HG03565 (cell line): ENCODE measurements around the gene CD247.
"Not testable (repeated sequence)": the region's sequence is repeated elsewhere in the genome, so short reads cannot be mapped to it uniquely, and the experiment has no call there.

Source experiments
- ATAC-seq: cut with Tn5 transposase; IDR thresholded peaks from one replicate; pipeline ENCODE4 v1.9.1; 2021; ENCODE audit warnings: mild to moderate bottlenecking, moderate library complexity; ENCODE audit not compliant: unreplicated experiment

CD247 gene

DNA sequence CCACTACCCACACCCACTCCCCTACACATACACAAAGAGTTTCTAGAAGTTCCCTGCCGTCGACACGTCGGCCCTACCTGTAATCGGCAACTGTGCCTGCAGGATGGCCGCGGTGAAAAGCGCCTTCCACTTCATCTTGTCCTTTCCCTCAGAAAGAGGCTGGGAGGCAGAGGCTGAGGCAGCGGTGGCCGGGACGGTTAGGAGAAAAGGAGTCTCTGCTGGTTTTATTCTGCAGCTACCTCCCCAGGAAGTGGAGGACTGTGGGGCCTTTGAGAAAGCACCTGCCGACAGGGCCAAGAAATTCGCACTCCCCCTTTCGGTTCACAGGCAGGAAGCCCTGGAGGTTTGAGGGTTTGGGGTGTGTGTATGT is at the start of gene CD247:
Gene CD247, minus strand, starts transcription at position 199 of the 370 bp plus-strand sequence. Its CDS starts 64 bp downstream, at position 135.
- no peak for ATAC-seq

DNA sequence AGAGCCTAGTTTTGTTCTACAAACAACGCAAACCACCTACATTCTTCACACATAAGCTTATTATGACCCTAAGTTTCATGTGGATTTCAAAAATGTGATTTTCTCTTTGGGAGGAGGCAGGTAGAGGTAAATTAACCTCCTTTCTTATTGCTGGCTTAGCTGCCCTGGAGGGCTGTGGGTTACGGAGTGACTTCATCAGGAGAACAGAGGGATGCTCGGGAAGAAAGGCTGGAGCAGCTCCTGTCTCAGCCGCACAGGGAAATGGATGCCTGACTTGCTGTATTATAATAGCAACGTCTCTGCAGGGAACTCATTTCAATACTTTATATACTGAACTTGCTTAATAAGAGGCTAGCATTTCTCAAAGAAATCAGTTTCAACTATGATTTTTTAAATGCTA is 49.3 kb upstream of the CD247 start:
- ATAC-seq = no peak

DNA sequence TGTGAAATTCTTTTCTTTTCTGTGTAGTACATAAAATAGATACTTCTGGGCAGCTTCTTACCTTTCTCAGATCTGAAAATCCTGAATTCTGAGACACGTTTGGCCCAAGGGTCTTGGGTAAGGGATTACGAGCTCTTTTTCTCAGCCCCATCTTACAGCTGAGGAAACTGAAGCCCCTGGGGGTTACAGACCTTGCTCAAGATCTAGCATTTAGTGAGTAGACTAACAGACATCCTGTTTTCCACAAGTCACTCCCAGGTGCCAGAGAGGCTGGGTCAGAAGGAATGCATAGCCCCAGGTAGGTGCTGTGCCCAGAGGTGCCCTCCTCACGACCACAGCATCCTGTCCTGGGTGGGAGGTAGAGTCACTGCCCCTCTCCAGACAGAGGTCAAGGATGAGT is 48.4 kb upstream of the CD247 start:
- no peak for ATAC-seq

DNA sequence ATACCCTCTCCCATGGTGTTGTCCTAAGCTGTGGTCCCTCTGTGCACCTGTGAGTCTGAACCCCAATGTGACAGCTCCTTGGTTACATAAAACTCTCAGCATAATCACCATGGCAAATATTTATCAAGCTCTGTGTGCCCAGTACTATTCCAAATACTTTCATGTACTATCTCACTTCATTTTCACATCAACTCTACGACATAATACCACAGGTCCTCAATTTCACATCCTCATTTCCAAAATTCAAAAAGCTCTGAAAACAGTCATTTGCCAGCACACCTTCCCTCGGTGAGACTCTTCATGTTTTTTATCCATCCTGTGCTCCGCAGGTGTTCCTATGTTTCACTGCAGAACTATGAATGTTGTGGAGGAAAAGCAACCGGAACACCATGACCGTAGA is 47.6 kb upstream of the CD247 start:
- no peak for ATAC-seq

DNA sequence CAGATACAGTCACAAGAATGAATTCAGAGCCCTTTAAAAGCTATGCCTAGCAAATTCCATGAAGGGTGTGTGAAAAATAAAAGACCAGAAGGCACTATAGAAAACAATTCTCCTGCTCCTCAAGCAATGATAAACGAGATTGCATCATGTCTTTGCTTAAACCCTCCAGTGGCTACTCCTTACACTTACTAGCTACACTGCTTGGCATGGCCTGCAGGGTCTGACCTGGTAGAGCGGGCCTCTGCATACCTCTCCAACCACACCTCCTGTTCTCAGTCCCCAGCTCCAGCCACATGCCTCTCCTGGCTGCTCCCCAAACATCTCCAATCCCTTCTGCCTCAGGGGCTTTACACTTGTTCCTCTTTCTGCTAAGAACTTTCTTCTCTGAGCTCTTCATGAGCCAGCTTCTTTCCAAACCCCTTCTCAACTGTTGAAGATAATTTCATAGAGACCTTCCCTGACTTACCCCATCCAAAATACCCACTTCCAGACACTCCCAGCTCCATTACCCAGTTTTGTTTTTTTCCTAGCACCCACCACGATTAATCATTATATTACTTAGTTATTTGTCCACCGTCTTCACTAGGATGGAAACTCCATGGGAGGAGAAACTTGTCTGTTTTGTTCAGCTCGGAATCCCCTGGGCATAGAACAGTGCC is 46.4 kb upstream of the CD247 start:
- no peak for ATAC-seq

DNA sequence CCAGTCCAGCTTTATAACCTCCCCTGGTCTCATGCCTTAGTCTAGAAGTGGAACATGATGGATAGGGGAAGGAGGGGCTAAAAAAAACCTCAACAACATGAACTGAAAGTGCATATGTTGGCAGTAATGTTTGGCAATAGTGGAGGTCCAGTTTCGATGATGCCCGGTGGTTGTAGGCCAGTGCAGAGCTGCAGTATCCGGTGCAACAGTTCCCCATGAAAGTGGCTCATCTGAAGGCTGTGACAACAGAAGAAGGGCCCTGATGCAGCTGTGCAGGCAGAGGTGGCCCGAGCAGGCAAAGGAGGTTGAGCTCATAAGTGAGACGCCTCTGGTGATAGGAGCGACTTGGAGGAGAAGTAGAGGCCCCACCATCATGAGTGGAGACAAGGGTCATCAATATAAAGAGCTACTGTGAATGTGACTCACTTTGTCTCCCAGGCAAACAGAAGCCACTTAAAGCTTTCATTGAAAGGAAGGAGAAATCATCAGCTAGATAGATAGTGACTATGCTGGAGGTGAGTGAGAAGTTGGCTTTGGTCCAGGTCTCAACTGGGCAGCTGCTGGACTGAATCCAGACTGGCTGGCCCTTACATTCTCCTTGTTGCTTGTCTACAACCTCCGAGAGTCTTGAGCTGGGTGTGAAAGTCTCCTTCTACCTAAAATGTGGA is 45.4 kb upstream of the CD247 start:
- no peak for ATAC-seq

DNA sequence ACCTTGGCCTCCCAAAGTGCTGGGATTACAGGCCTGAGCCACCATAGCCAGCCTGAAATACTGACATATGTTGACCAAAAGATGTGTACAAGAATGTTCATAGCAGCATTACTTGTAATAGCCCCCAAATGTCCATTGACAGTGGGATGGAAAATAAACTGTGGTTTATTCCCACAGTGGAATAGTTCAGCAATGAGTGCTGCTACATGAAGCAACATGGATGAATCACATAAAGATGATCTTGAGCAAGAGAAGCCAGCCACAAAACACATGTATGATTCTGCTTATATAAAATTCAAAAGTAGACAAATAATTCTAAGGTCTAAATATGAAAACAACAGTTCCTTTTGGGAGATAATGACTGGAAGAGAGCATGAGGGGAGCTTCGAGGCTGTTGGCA is 44.4 kb upstream of the CD247 start:
- no peak for ATAC-seq

DNA sequence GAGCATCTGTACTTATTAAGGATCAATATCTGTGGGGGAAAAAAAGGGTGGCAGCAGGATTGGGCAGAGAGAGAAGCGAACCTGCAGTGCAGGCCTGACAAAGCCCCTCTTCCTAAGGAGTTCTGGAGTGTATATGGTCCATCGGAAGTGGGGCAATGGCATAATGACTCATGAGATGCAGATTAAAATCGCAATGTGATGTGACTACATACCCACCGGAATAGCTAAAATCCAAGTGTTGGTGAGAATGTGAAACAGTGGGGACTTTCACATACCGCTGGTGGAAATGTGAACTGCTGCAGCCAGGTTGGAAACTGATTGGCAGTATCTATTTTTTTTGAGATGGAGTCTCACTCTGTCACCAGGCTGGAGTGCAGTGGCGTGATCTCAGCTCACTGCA is 43.4 kb upstream of the CD247 start:
- no peak for ATAC-seq

DNA sequence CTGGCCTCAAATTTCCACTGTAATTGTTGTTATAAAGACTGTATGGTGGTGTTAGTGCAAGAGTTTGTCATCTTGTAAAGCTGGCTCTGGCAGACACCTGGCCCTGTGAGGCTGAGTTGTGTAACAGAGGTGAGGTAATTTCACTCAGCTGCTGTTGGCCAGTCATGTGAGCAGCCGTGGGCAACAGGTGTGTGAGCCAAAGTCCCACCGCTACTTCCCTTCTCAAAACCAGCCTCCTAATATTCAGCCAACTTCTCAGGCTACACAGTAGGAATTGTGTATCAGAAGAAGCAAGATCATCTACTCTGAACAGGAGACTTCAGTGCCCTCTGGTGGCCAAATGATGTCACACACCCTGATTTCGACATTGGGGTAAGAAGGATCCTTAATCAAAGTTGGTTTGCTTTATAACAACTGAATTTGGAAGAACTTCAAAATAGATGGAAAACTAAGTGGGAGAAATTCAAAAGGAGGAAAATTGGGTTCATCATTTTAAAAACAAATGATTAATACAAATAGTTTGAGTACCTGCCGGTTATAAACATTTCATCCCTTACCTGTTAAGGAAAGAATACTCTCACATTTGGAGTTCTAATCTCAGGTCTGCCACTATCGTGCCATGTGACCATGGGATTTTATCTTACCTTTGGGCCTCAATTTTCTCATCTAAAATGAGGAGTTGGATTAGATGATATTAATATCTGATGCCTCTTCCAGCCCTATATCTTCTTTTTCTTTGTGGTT is 37.8 kb upstream of the CD247 start:
- no peak for ATAC-seq

DNA sequence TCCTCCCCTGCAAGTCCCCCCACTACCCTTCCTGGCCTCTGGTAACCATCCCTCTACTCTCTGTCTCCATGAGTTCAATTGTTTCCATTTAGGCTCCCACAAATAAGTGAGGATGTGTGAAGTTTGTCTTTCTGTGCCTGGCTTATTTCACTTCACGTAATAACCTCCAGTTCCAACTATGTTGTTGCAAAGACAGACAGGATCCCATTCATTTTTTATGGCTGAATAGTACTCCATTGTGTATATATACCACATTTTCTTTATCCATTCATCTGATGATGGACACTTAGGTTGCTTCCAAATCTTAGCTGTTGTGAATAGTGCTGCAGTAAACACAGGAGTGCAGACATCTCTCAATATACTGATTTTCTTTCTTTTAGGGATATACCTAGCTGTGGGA is 36.7 kb upstream of the CD247 start:
- not testable (repeated sequence) for ATAC-seq

DNA sequence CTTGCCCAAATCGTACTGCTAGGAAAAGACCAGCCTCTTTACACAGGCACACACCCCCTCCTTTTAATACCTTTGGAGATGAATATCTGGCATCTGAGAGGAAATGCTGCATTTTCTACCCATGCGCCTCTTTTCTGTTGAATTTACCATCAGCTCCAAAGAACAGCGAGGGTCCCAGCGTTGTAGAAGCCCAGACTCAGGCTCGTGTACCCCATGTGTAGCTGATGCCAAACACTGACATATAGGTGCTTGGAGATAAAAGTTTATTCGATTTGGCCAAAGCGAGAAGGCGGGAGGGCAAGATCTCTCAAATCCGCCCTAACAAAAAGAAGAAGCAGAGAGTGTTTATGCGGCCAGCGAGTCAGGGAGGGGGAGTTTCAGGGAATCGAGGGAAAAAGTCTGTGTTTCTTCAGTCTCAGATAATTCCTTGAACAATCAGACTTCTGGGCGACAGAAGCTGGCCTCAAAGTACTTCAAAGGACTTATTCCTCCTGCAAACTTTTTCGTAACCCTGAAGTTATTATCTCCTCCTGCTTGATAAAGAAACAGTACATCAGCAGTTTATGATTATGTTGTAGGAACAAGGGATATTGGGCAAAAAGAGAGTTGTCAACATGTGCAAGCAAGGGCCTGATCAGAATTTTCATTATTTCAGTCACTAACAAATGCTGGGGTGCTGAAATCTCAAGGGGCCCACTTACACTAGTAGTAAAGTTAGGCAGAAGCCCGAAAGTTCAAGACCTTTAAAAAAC is 35.9 kb upstream of the CD247 start:
- no peak for ATAC-seq

DNA sequence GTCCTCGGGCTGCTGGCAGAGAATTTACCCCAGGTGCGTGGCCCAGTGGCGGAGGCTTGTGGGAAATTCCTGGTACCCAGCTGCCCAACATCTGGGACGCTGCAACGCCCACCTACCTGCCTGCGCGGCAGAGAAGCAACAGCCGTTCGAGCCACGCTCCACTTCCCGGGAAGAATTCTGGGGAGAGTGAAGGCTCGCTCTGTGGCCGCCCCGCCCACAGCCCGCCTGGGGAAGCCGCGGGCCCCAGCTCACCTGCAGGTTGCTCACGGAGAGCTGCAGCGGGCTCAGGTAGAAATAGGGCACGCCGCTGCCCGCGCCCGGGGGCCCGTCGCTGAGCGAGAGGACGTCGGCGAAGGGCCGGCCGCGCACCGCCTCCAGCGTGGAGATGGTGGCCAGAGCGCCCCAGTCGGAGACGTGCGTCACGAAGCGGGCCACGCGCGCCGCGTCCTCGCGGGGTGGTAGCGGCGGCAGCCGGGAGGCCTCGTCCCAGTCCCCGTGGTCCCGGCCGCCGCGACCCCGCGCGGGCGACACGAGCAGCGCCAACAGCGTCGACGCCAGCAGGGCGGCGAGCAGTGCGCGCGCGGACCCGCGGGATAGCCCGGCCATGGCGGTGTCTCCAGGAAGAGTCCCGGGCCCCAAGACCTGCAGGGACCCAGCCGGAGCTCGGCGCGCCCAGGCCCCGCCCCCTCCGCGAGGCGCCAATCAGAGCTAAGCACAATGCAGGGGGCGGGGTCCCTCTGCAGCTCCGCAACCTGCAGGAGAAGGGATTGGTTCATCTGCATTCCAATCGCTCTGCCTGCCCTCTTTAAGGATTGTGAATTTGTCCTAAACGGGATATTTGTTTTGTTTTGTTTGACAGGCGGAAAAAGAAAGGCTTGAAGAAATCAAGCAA is 35.1 kb upstream of the CD247 start, which contains the start of gene CREG1:
Gene CREG1, minus strand, starts transcription at position 627 of the 892 bp plus-strand sequence.
- peak; percentile 96 for ATAC-seq

DNA sequence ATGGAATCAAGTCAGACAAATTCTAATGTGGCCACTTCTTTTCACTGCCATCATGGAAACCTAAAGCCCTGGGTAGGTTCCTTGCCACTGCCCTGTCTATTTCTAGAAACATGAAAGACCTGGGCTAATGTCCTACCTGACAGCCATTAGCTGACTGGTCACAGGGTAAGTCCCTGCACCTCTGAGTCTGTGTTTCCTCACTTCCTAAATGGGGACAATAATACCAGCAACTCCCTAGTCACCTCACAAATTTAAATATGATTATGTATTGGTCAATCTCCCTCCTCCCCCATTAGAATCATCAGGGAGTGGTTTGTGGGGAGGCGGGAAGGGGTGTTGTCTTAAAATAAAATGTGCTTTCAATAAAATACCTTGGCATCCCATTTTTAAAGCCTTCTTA is 33.0 kb upstream of the CD247 start:
- no peak for ATAC-seq

DNA sequence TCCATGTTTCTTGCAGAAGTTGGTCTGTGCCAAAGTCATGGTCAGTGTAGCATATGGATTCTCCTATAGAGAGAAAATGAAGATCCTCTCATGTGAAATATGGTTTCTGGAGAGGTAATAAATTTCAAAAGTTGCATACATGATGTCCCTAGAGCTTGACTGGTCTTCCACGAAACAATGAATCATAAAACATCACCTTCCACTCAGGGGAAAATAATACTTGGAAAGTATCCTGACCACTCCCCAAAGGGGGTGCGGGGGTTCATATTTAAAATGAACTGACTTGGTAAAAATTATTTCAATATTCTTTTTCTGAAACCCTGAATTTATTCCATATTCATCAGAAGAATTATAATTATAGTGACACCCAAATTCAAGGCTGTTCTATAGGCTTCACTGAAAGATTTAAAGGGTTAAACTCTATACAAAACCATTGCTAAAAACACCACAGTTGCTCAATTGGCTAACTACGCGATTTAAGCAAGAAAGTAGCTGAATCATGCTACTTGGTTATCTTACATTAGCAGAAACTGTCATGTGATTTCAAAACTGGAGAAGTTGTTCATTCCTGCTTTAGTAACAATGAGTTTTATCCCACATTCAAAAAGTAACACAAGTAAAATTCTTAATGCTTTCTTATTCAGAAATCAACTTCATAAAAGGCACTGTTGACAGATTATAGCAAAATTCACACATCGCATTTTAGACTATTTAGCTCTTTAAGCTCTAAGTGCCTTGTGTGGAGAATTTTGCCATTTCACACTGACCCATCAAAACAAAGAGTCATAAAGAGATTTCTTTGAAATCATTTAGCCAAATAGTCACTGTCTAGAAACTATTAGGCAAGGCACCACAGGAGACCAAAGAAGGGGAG is 30.0 kb upstream of the CD247 start:
- no peak for ATAC-seq

DNA sequence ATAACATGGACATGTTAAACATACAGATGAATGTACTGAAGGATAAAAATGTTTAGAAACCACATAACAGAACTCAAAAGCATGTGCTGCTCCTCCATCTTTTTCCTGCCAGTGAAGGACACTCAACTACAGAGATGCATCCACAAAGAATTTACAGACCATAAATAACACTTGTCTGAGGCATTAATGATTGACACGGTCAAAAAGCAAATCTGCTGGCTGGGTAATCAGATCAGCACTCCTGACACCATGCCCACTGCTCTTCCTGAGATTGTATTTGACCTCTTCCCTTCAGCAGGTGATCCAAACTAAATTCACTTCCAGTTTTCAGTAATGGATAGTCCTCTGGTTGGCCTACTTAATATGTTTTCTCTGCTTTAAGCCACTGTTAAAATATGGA is 28.6 kb upstream of the CD247 start:
- no peak for ATAC-seq

DNA sequence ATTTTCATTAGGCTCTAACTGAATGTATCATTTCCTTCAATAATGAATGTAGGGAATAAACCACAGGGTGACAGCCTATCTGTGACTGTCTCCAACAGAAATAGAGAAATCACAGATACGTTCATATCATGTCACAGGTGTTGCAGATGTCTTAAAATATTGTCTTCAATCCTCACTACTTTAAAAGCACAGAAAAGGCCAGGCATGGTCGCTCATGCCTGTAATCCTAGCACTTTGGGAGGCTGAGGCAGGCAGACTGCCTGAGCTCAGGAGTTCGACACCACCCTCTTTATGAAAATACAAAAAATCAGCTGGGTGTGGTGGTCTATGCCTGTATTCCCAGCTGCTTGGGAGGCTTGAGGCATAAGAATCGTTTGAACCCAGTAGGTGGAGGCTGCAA is 27.0 kb upstream of the CD247 start:
- no peak for ATAC-seq

DNA sequence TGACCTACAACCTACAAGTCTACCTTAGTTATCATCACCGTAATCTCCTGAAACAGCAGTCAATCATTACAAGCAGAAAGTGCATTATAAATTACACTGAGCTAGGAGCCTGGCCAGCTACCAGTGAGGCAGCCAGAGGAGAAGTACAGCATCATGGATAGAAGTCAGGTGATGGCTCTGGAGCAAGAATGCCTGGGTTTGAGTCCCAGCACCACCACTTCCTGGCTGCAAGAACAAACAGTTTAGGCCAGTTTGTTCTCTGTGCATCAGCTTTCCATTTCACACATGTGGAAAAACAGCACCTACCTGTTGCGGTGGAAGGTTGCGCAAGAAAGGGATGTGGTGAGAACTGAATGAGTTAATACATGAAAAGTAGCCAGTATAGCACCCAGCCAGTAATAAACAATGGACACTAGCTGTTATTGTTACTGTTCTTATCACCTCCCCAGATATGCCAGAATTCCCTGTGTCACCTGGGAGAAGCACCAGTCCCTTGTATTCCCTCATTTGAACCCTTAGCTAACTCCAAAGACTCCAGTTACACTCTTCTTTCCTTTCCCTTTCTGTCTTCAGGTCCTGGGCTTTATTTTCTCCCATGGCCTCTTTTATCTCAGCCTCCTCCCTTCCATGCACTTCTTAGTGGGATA is 26.2 kb upstream of the CD247 start:
- ATAC-seq = no peak

DNA sequence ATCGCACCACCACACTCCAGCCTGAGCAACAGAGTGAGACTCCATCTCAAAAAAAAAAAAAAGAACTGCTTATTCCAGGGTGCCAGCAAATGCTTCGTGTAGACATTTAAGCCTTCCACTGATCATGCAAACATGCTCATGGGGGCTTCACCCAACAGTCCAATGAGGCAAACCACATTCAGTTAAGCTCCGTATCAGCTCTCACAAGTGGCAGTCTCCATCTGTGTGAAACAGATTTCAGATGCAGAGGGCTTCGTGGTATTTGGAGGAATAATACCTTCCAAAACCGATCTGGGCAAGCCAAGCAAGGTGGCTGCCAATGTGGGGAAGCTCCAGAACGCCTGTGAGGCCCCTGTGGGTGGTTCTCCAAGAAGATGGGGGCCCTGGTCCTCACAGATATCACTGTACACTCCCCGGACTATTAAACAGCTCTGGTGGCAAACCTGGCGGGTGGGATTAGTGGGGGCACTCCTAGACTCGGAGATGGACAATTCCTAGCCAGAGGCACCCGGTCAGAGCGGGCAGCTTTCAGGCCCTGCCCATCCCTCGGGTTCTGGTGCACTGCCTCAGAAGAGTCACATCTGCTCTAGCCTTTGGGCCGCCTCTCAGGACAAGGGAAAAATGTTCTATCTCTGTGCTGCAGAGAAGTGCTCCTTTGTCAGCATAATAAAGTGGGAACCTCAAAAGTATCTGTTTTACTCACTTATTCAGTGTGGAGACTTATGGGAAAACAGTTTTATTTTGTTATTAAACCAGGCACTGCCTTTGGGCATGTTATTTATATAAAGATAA is 25.1 kb upstream of the CD247 start:
- ATAC-seq = no peak
